ENCODE measurements around the gene KIAA1549. TPM values are rescaled to one million over a fixed set of nuclear protein-coding genes. Genes with fewer than 3 reads are reported as not detected.

The KIAA1549 gene
- total RNA-seq, 4 donors from 2014 or later = 0.75 to 2.1 (median 1.2) TPM

GRCh38 chr7:138825049-138825721 is 156.0 kb downstream of the KIAA1549 start:
- TF ChIP-seq CTCF (IDR thresholded peaks at IDR 0.05; ENCODE audit: low read depth) = no peak

GRCh38 chr7:138822867-138823535 is 158.2 kb downstream of the KIAA1549 start:
- no peak for TF ChIP-seq CTCF (IDR thresholded peaks at IDR 0.05; ENCODE audit: low read depth)

- TF ChIP-seq CTCF (IDR thresholded peaks at IDR 0.05; ENCODE audit: low read depth) = no peak
Observed at GRCh38 chr7:138821912-138822311, 159.3 kb downstream of the KIAA1549 start.

- no peak for TF ChIP-seq CTCF (IDR thresholded peaks at IDR 0.05; ENCODE audit: low read depth)
Observed at GRCh38 chr7:138819625-138820024, 161.6 kb downstream of the KIAA1549 start.

- TF ChIP-seq CTCF (IDR thresholded peaks at IDR 0.05; ENCODE audit: low read depth) = no peak
Observed at GRCh38 chr7:138816650-138817049, 164.5 kb downstream of the KIAA1549 start.

GRCh38 chr7:138814816-138815332 is 166.3 kb downstream of the KIAA1549 start:
- no peak for TF ChIP-seq CTCF (IDR thresholded peaks at IDR 0.05; ENCODE audit: low read depth)

- no peak for TF ChIP-seq CTCF (IDR thresholded peaks at IDR 0.05; ENCODE audit: low read depth)
Observed at GRCh38 chr7:138813945-138814344, 167.2 kb downstream of the KIAA1549 start.

Data from subcutaneous adipose tissue (tissue), 4 donors.